NAMALWA (cell line): Measurements from ENCODE around the gene KBTBD12.

Source experiments
- DNase-seq: peaks from one replicate; pipeline ENCODE4 v3.0.0-alpha.2; 2015; ENCODE audit warnings: low spot score

KBTBD12 gene

GRCh38 chr3:128014548-128014947 is 99.5 kb downstream of the KBTBD12 start:
- DNase-seq: no peak

- no peak for DNase-seq
These were observed 101.5 kb downstream of the KBTBD12 start for GRCh38 chr3:128016502-128016901.

GRCh38 chr3:128021768-128022372 is 106.8 kb downstream of the KBTBD12 start:
- DNase-seq: no peak

GRCh38 chr3:128033102-128033501 is 118.1 kb downstream of the KBTBD12 start:
- no peak for DNase-seq

GRCh38 chr3:128036119-128036518 is 121.1 kb downstream of the KBTBD12 start:
- no peak for DNase-seq
